Smooth muscle cell (in vitro differentiated cells): ENCODE measurements around the gene ARHGAP42. TPM values are rescaled to one million over a fixed set of nuclear protein-coding genes. Genes with fewer than 3 reads are reported as not detected.
A peak's percentile ranks its signal among the peaks of the same experiment; 100 is the strongest.

Experiments used
- DNase-seq: peaks from one replicate; lab custom pipeline; 2025; ENCODE audit not compliant: unreplicated experiment; lab: John Stamatoyannopoulos, UW
- H2AFZ ChIP-seq: fragments of 200-600 bp; sonication (generic); 2 replicates; pipeline ENCODE4 v1.6.0; 2016; ENCODE audit warnings: antibody characterized with exemption, low read depth, mild to moderate bottlenecking
- H3F3A ChIP-seq: fragments of 200-600 bp; sonication (generic); 2 replicates; pipeline ENCODE4 v1.6.0; 2017; ENCODE audit warnings: antibody characterized with exemption, low read depth
- H3K27ac ChIP-seq: fragments of 200-600 bp; sonication (generic); 2 replicates; pipeline ENCODE4 v1.5.1; 2016; ENCODE audit warnings: low read depth, mild to moderate bottlenecking
- H3K27me3 ChIP-seq: fragments of 200-600 bp; sonication (generic); 2 replicates; pipeline ENCODE4 v1.6.1; 2016; ENCODE audit warnings: low read depth, mild to moderate bottlenecking
- H3K36me3 ChIP-seq: fragments of 200-600 bp; sonication (generic); 2 replicates; pipeline ENCODE4 v1.5.1; 2016; ENCODE audit warnings: low read depth
- H3K4me1 ChIP-seq: fragments of 200-600 bp; sonication (generic); 2 replicates; pipeline ENCODE4 v1.5.1; 2016; ENCODE audit warnings: low read depth
- H3K4me2 ChIP-seq: fragments of 200-600 bp; sonication (generic); 2 replicates; pipeline ENCODE4 v1.6.0; 2016; ENCODE audit warnings: mild to moderate bottlenecking
- H3K4me3 ChIP-seq: fragments of 200-600 bp; sonication (generic); 2 replicates; pipeline ENCODE4 v1.5.1; 2016; ENCODE audit warnings: mild to moderate bottlenecking
- H3K79me2 ChIP-seq: fragments of 200-600 bp; sonication (generic); 2 replicates; pipeline ENCODE4 v1.6.0; 2016; ENCODE audit warnings: low read depth, mild to moderate bottlenecking
- H3K9ac ChIP-seq: fragments of 200-600 bp; sonication (generic); 2 replicates; pipeline ENCODE4 v1.6.0; 2016; ENCODE audit warnings: low read depth
- H3K9me3 ChIP-seq: fragments of 200-600 bp; sonication (generic); replicated peaks from 2 replicates; pipeline ENCODE4 v1.5.1; 2016; ENCODE audit warnings: low read depth
- H4K20me1 ChIP-seq: fragments of 200-600 bp; sonication (generic); 2 replicates; pipeline ENCODE4 v1.6.0; 2016; ENCODE audit warnings: low read depth
- WGBS: methylation state at CpG from one replicate; pipeline ENCODE4 v1.1.7; 2016; ENCODE audit warnings: low lambda C conversion rate; 5-methylcytosine and 5-hydroxymethylcytosine counted together
- polyA plus RNA-seq: library from polyadenylated mRNA; unstranded; fragments of >200 nt; fragmentation: Nextera tagmentation; extraction: Ambion mirVana; gene quantifications from 2 replicates; pipeline ENCODE4 v1.2.1, GENCODE V29; 2016
- total RNA-seq: library from RNA; depleted of rRNA; stranded (reverse); fragments of >200 nt; gene quantifications from 2 replicates; pipeline ENCODE4 v1.2.3, GENCODE V29; 2014
- TF ChIP-seq, protein P1 (sequence below): fragments of 200-600 bp; sonication (generic); IDR thresholded peaks from 2 replicates; pipeline ENCODE4 v1.5.1; 2017; ENCODE audit warnings: borderline replicate concordance, mild to moderate bottlenecking, antibody characterized with exemption; ENCODE audit not compliant: insufficient read depth, poor library complexity, severe bottlenecking

The ARHGAP42 gene
- total and polyA plus RNA-seq, 2 experiments from 2014 or later: 12.2 to 53.4 TPM

DNA sequence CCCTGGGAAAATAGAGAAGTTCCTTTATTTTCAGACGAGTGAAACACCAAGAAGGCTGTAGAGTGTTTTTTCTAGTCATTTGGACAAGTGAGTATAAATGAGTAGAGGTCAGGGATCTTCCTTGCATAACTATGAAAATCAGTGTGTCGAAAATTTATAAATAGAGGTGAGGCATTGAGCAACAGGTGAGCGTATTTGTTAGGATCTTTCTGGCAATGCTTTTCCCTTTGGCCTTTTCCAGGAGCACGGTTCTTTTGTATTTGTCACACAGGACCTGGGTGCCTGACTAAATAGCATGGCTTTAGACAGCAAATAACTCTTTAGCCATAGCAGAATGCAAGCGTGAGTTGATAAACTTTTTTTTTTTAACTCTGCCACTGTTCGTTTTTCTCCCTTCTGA lies 19.6 kb upstream of the ARHGAP42 start:
- Histone ChIP-seq H3K9me3 (no peaks in the 10 kb centered on the region), H3K79me2 (no peaks in the 10 kb centered on the region), H3K4me1 (peaks cover 4% of the 10 kb centered on the region), H3K4me2 (no peak overlapping the region), H3K9ac (no peak overlapping the region), H3K27ac (no peak overlapping the region), H4K20me1 (no peaks in the 10 kb centered on the region), H3K4me3 (no peak overlapping the region), H3K27me3 (no peaks in the 10 kb centered on the region), H3F3A (no peaks in the 10 kb centered on the region), H2AFZ (no peak overlapping the region), H3K36me3 (no peaks in the 10 kb centered on the region)
- TF ChIP-seq, protein P1, sequence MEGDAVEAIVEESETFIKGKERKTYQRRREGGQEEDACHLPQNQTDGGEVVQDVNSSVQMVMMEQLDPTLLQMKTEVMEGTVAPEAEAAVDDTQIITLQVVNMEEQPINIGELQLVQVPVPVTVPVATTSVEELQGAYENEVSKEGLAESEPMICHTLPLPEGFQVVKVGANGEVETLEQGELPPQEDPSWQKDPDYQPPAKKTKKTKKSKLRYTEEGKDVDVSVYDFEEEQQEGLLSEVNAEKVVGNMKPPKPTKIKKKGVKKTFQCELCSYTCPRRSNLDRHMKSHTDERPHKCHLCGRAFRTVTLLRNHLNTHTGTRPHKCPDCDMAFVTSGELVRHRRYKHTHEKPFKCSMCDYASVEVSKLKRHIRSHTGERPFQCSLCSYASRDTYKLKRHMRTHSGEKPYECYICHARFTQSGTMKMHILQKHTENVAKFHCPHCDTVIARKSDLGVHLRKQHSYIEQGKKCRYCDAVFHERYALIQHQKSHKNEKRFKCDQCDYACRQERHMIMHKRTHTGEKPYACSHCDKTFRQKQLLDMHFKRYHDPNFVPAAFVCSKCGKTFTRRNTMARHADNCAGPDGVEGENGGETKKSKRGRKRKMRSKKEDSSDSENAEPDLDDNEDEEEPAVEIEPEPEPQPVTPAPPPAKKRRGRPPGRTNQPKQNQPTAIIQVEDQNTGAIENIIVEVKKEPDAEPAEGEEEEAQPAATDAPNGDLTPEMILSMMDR: no peak
- no peak for DNase-seq
- WGBS: 93% methylated on average over 6 of the region's 6 CpGs

DNA sequence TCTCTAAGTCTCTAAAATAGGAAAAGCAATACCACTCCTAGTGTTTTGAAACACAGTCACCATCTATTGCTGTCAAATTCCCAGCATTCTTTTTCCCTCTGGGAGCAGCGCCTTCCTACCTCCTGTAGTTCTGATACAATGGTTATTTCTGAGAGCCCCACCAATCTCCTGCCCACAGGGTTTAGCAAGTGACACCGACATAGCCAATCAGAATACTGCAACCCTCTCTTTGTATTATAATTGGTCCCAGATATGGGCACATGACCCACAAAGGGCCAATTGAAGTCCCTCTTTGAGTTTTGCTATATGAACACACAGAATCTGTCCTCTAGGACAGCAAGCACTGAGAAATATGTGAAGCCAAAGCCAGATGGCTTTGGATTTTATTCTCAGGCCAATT lies 16.9 kb upstream of the ARHGAP42 start:
- no peak overlapping the region for H3K9ac ChIP-seq
- no peaks in the 10 kb centered on the region for H4K20me1 ChIP-seq
- no peak overlapping the region for H3K4me2 ChIP-seq
- DNase-seq: no peak
- no peak overlapping the region for H3K27ac ChIP-seq
- H3F3A ChIP-seq: no peaks in the 10 kb centered on the region
- no peaks in the 10 kb centered on the region for H3K79me2 ChIP-seq
- H3K4me3 ChIP-seq: no peak overlapping the region
- H3K27me3 ChIP-seq: no peaks in the 10 kb centered on the region
- H2AFZ ChIP-seq: no peak overlapping the region
- no peaks in the 10 kb centered on the region for H3K36me3 ChIP-seq
- peaks cover 8% of the 10 kb centered on the region for H3K4me1 ChIP-seq
- H3K9me3 ChIP-seq: no peaks in the 10 kb centered on the region
- TF ChIP-seq, protein P1: no peak
- 88% methylated on average over 2 of the region's 2 CpGs for WGBS

DNA sequence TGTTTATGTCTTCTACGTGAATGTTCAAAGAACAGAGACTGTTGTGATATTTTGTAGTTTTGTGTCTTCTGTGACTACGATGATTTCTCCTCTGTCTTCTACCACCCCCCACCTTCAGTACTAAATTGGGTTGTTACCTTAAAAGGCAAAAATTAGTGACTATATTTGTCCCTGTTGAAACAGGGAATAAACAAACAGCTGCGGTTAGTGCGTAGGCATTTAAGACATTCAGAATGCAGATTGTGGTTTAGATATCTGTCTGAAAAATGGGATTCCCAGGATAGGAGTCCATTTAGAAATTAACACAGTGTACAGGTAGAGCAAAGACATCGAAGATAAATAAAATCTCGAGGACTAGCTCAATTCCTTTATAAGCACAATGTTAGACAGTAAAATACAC lies 15.6 kb upstream of the ARHGAP42 start:
- Histone ChIP-seq H3K9ac (no peak overlapping the region), H3F3A (no peaks in the 10 kb centered on the region), H3K4me1 (peaks cover 8% of the 10 kb centered on the region), H3K36me3 (no peaks in the 10 kb centered on the region), H2AFZ (no peak overlapping the region), H3K27me3 (no peaks in the 10 kb centered on the region), H3K9me3 (no peaks in the 10 kb centered on the region), H3K27ac (peak overlapping the region; percentile 54), H3K4me2 (peak overlapping the region; percentile 30), H3K79me2 (no peaks in the 10 kb centered on the region), H3K4me3 (no peak overlapping the region), H4K20me1 (no peaks in the 10 kb centered on the region)
- TF ChIP-seq, protein P1: no peak
- DNase-seq: no peak
- WGBS: 37% methylated on average over 6 of the region's 6 CpGs

DNA sequence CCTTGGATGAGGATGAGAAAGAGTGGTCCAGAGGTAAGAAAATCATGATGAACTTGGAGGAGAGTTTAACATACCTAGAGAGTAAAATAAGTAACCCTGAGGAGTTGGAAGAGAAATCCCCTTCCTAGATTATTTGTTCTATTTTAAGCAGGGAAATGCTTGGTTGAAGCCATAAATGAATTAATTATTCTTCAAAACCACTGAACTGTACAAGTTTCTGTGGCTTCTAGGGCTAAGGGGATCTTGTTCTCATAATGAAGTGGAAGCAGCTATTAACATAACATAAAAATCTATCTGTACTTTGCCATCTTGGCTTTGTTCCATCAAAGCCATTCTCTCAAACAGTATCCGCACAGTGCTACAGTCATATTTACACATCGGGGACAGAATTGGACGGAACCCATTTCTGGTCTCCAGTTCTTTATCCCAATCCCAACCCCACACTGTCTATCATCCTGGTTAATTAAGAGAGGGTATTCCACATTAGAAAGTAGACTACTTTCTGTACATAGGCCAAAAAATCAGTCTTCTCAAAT lies 14.5 kb upstream of the ARHGAP42 start:
- no peak for DNase-seq
- Histone ChIP-seq H2AFZ (no peak overlapping the region), H3K9ac (no peak overlapping the region), H3K4me1 (peaks cover 8% of the 10 kb centered on the region), H3K36me3 (no peaks in the 10 kb centered on the region), H3K79me2 (no peaks in the 10 kb centered on the region), H3K27me3 (no peaks in the 10 kb centered on the region), H3K4me2 (peak overlapping the region; percentile 30), H3K9me3 (no peaks in the 10 kb centered on the region), H3K4me3 (no peak overlapping the region), H3K27ac (no peak overlapping the region), H3F3A (no peaks in the 10 kb centered on the region), H4K20me1 (no peaks in the 10 kb centered on the region)
- WGBS: 93% methylated on average over 3 of the region's 3 CpGs
- TF ChIP-seq, protein P1: no peak
